Measurements from ENCODE around the gene GNAT1.
A peak's percentile ranks its signal among the peaks of the same experiment; 100 is the strongest.

DNA sequence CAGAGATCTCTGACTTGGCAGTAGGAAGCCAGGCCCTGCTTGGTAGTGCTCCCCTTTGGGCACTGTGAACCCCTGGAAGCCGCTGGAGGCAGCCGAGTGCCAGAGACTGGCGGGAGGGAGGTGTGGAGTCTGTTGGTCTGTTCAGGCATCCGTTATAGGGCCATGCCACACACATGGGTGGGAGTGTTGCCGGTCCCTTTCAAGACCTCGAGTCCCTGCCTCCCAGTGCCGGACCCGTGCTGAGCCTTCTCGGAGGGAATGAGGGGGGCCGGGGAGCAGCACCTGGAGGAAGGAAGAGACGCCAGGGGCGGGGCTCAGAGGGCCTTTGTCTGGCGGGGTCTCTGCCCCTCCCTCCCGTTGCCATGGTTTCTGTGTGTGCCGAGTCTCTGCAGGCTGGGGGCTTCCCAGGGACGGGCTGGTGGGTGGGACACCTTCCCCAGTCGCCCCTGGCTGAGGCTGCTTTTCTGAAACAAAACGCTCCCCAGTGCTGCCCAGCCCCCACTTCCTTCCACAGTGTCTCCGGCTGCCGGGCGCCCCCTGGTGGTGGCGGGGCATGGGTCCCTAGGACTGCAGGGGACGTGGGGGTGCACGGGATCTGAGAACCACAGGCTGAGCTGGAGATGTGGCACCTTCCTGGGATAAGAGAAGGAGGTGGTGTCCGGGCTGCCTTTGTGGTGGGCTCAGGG is 54.6 kb downstream of the GNAT1 start:
- TF ChIP-seq, protein P1, sequence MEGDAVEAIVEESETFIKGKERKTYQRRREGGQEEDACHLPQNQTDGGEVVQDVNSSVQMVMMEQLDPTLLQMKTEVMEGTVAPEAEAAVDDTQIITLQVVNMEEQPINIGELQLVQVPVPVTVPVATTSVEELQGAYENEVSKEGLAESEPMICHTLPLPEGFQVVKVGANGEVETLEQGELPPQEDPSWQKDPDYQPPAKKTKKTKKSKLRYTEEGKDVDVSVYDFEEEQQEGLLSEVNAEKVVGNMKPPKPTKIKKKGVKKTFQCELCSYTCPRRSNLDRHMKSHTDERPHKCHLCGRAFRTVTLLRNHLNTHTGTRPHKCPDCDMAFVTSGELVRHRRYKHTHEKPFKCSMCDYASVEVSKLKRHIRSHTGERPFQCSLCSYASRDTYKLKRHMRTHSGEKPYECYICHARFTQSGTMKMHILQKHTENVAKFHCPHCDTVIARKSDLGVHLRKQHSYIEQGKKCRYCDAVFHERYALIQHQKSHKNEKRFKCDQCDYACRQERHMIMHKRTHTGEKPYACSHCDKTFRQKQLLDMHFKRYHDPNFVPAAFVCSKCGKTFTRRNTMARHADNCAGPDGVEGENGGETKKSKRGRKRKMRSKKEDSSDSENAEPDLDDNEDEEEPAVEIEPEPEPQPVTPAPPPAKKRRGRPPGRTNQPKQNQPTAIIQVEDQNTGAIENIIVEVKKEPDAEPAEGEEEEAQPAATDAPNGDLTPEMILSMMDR (IDR thresholded peaks at IDR 0.05; ENCODE audit: insufficient read depth, low read length, poor library complexity, severe bottlenecking) = peak; percentile 99
- TF ChIP-seq EZH2phosphoT487 (conservative IDR thresholded peaks at IDR 0.05; ENCODE audit: low read length) = no peak

Measured in SU-DHL-6 (cell line).